Measurements from ENCODE around the gene SLC35F5. TPM values are rescaled to one million over a fixed set of nuclear protein-coding genes. Genes with fewer than 3 reads are reported as not detected.

SLC35F5 gene
- total RNA-seq, 4 donors from 2014 or later: 152 to 320 (median 177) TPM

DNA sequence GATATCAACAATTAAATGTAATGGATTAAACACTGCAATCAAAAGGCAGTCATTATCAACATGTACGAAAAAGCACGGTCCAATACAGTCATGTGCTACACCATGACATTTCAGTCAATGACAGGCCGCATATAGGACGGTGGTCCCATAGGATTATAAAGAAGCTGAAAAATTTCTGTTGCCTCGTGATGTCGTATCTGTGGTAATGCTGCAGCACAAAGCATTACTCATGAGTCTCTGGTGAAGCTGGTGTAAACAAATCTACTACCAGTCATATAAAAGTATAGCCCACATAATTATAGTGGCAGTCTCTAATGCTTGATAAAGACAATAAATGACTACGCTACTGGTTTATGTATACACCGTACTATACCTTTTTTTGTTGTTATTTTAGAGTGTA lies 71.0 kb downstream of the SLC35F5 start:
- intact Hi-C loops (cut with DNase I): no loop called here
- H3K27me3 ChIP-seq: no peaks in the 10 kb centered on the region
- no peaks in the 10 kb centered on the region for H3K4me1 ChIP-seq
- WGBS, 2 donors: 91 to 92% methylated on average over 8 of the region's 8 CpGs
- no peaks in the 10 kb centered on the region for H3K9me3 ChIP-seq
- no peak for DNase-seq
- no peak overlapping the region for H3K27ac ChIP-seq
- H3K4me3 ChIP-seq (replicated peaks in 1 of 3): no peak overlapping the region
- TF ChIP-seq POLR2A (IDR thresholded peaks at IDR 0.05): no peak
- TF ChIP-seq CTCF (IDR thresholded peaks at IDR 0.05): no peak
- H3K36me3 ChIP-seq: no peaks in the 10 kb centered on the region

DNA sequence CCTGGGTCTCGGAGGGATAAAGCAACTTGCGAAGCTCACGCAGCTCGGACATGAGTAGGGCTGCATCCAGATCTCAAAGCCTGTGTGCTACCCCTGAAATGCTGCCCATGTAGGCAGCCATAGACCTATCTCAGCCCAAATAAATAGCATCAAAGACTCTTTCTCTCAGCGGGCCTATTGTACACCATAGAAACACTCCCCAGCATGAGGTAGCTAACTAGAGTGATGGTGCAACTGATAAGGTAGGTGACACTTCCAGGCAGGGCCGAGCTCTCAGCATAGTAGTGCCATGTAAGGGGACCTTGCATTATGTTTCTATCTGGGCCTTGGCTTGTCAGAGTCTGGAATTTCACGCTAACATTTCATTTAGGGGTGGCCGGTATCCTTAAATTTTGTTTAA lies 77.0 kb downstream of the SLC35F5 start:
- Histone ChIP-seq H3K27ac (no peak overlapping the region), H3K27me3 (no peaks in the 10 kb centered on the region), H3K4me1 (no peaks in the 10 kb centered on the region), H3K36me3 (no peaks in the 10 kb centered on the region), H3K9me3 (no peaks in the 10 kb centered on the region), H3K4me3 (replicated peaks in 1 of 3) (no peak overlapping the region)
- TF ChIP-seq CTCF (IDR thresholded peaks at IDR 0.05) (no peak), POLR2A (IDR thresholded peaks at IDR 0.05) (no peak)
- 82 to 88% methylated on average over 8 of the region's 8 CpGs for WGBS, 2 donors
- intact Hi-C loops (cut with DNase I): no loop called here
- DNase-seq: no peak

GRCh38 chr2:113677330-113677729 lies 79.1 kb downstream of the SLC35F5 start:
- Histone ChIP-seq H3K4me1 (no peaks in the 10 kb centered on the region), H3K4me3 (replicated peaks in 1 of 3) (no peak overlapping the region), H3K9me3 (no peaks in the 10 kb centered on the region), H3K27ac (no peak overlapping the region), H3K36me3 (no peaks in the 10 kb centered on the region), H3K27me3 (no peaks in the 10 kb centered on the region)
- no peak for DNase-seq
- intact Hi-C loops (cut with DNase I): no loop called here
- WGBS, 2 donors: 69 to 83% methylated on average over 2 of the region's 2 CpGs
- TF ChIP-seq CTCF (IDR thresholded peaks at IDR 0.05) (no peak), POLR2A (IDR thresholded peaks at IDR 0.05) (no peak)

DNA sequence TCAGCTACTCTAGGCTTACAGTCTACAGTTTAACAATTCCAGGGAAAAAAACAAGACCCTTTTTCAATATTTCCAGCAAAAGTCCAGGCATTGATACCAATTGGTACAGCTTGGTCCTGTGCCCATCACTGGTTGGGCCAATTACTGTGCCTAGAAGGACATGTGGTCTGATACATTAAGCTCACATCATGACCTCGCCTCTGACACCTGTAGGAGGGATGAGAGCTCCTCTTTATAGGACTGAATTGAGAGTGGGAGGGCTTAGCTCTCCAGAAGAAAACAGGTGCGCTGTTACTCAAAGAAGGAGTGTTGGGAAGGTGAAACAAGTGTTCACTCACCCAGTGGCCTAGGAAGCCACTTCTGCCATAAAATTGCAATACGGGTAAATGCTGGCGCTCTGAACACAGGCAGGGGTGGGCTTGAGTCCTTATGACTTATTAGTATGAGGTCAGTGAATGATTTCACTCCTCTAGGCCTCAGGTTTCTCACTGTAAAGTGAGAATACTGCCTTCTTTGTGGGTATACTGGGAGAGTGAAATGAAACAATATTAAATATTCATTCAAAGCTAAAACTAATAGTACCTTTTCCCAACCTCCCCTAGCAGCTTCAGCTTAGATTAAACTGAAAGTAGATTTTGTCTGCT lies 79.7 kb downstream of the SLC35F5 start:
- Histone ChIP-seq H3K27ac (no peak overlapping the region), H3K4me1 (no peaks in the 10 kb centered on the region), H3K27me3 (no peaks in the 10 kb centered on the region), H3K4me3 (replicated peaks in 1 of 3) (no peak overlapping the region), H3K36me3 (no peaks in the 10 kb centered on the region), H3K9me3 (no peaks in the 10 kb centered on the region)
- intact Hi-C loops (cut with DNase I): no loop called here
- 94 to 99% methylated on average over 4 of the region's 4 CpGs for WGBS, 2 donors
- TF ChIP-seq POLR2A (IDR thresholded peaks at IDR 0.05) (no peak), CTCF (IDR thresholded peaks at IDR 0.05) (no peak)
- no peak for DNase-seq

DNA sequence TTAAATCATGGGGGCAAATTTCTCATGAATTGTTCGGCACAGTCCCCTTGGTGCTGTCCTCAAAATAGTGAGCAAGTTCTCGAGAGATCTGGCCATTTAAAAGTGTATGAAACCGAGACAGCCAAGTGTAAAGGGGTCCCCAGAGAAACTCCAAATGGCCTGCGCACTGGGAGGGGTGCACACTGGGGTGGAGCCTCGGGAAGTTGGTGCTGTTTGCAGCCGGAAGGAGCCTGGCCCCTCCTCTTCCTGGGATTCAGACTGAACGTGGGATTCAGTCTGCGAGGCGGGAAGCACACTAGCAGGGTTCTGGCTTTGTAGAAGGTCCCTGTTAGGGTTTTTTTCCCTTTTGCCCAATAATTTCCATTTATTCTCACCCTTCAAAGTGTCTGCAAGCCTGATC lies 80.6 kb downstream of the SLC35F5 start:
- Histone ChIP-seq H3K9me3 (no peaks in the 10 kb centered on the region), H3K4me1 (no peaks in the 10 kb centered on the region), H3K27ac (no peak overlapping the region), H3K36me3 (no peaks in the 10 kb centered on the region), H3K27me3 (no peaks in the 10 kb centered on the region), H3K4me3 (replicated peaks in 1 of 3) (no peak overlapping the region)
- 67 to 68% methylated on average over 9 of the region's 9 CpGs for WGBS, 2 donors
- no peak for DNase-seq
- TF ChIP-seq POLR2A (IDR thresholded peaks at IDR 0.05) (no peak), CTCF (IDR thresholded peaks at IDR 0.05) (no peak)
- intact Hi-C loops (cut with DNase I): no loop called here

Measured in thyroid gland (tissue), 4 donors.